A549 (cell line): ENCODE measurements around the gene AKT1S1. TPM values are rescaled to one million over a fixed set of nuclear protein-coding genes. Genes with fewer than 3 reads are reported as not detected.

Source experiments
- ATAC-seq, 2 experiments: fragments of 200-7000 bp in 1 of 2; fragments of >200 bp in 1 of 2; cut with Nextera tagmentation in 1 of 2; cut with Tn5 transposase in 1 of 2; 3 replicates each; pipeline versions ENCODE4 v1.8.0 to v1.9.1; 2018 to 2020; ENCODE audit warnings: mild to moderate bottlenecking in 1 of 2, moderate library complexity in 1 of 2
- CTCF ChIA-PET: fragments of 300-600 bp; sonication (Branson Sonifier 250); formaldehyde crosslinking; extraction: SDS; loops from one replicate; lab custom pipeline; 2021; ENCODE audit warnings: antibody characterized with exemption, inconsistent platforms; lab: Yijun Ruan, JAX
- POLR2A ChIA-PET: fragments of 350-600 bp; formaldehyde crosslinking; extraction: SDS; loops from one replicate; lab custom pipeline; 2021; ENCODE audit warnings: antibody characterized with exemption, inconsistent platforms; lab: Yijun Ruan, JAX
- DNase-seq, 2 experiments: peaks; one replicate each; pipeline versions ENCODE4 v3.0.0 to v3.0.0-alpha.2; 2011 to 2016; ENCODE audit warnings: low read depth in 1 of 2, low spot score in 1 of 2
- FAIRE-seq: peaks from 2 replicates; lab custom pipeline; 2011; peaks lifted over from hg19 to GRCh38; lab: Jason Lieb, UNC
- H3K27ac ChIP-seq, 2 experiments: fragments of >200 bp; sonication (Bioruptor Twin); formaldehyde crosslinking; 3 replicates each; pipeline ENCODE4 v1.5.1; 2016 to 2017
- H3K4me1 ChIP-seq: fragments of >200 bp; sonication (Bioruptor Twin); formaldehyde crosslinking; 3 replicates; pipeline ENCODE4 v1.6.1; 2016
- H3K4me2 ChIP-seq: fragments of >200 bp; sonication (Bioruptor Twin); formaldehyde crosslinking; 3 replicates; pipeline ENCODE4 v1.6.1; 2016
- H3K4me3 ChIP-seq: fragments of >200 bp; sonication (Bioruptor Twin); formaldehyde crosslinking; 3 replicates; pipeline ENCODE4 v1.5.1; 2016
- H3K9me3 ChIP-seq: fragments of >200 bp; sonication (Bioruptor Twin); formaldehyde crosslinking; 3 replicates; pipeline ENCODE4 v1.6.1; 2016
- CBX2 ChIP-seq: fragments of 200-600 bp; sonication (generic); IDR thresholded peaks from 2 replicates; pipeline ENCODE4 v1.6.1; 2016; ENCODE audit warnings: low read depth, mild to moderate bottlenecking, borderline replicate concordance
- CBX8 ChIP-seq: fragments of 200-600 bp; sonication (generic); IDR thresholded peaks from 2 replicates; pipeline ENCODE4 v1.6.1; 2016
- CEBPB ChIP-seq, 2 experiments: fragments of >200 bp in 1 of 2; sonication (Bioruptor Twin) in 1 of 2; formaldehyde crosslinking in 1 of 2; IDR thresholded peaks; 2 replicates each; pipeline ENCODE4 v1.6.1; 2012 to 2016
- ELK1 ChIP-seq: fragments of 150-350 bp; IDR thresholded peaks from 2 replicates; pipeline ENCODE4 v1.6.1; 2014; ENCODE audit warnings: low read depth, mild to moderate bottlenecking, low read length
- FOSB ChIP-seq: fragments of 250-450 bp; sonication (Bioruptor Pico); IDR thresholded peaks from 2 replicates; pipeline ENCODE4 v1.5.0; 2020; ENCODE audit warnings: mild to moderate bottlenecking, moderate library complexity
- FOSL2 ChIP-seq, 2 experiments: fragments of 450-650 bp in 1 of 2; fragments of >200 bp in 1 of 2; sonication (Bioruptor Twin) in 1 of 2; formaldehyde crosslinking; IDR thresholded peaks; 2 replicates each; pipeline versions ENCODE4 v1.5.0 to v1.6.1; 2016 to 2020; ENCODE audit warnings: mild to moderate bottlenecking in 1 of 2, moderate library complexity in 1 of 2
- HDAC2 ChIP-seq: fragments of 200-600 bp; sonication (generic); IDR thresholded peaks from 2 replicates; pipeline ENCODE4 v1.6.1; 2016
- HEYL ChIP-seq: fragments of 250-450 bp; sonication (Bioruptor Pico); IDR thresholded peaks from 2 replicates; pipeline ENCODE4 v1.8.0; 2021; ENCODE audit warnings: mild to moderate bottlenecking, moderate library complexity
- HOXA7 ChIP-seq: fragments of 250-450 bp; sonication (Bioruptor Pico); IDR thresholded peaks from 2 replicates; pipeline ENCODE4 v1.5.0; 2020; ENCODE audit warnings: mild to moderate bottlenecking, moderate library complexity
- HOXB13 ChIP-seq: fragments of 250-450 bp; sonication (Bioruptor Pico); IDR thresholded peaks from 2 replicates; pipeline ENCODE4 v1.5.0; 2020; ENCODE audit warnings: low read depth, mild to moderate bottlenecking, moderate library complexity
- HOXB5 ChIP-seq: fragments of 250-450 bp; sonication (Bioruptor Pico); IDR thresholded peaks from 2 replicates; pipeline ENCODE4 v1.5.0; 2020; ENCODE audit warnings: mild to moderate bottlenecking, moderate library complexity
- JUN ChIP-seq, 2 experiments: fragments of >200 bp; sonication (Bioruptor Twin); formaldehyde crosslinking; IDR thresholded peaks; 2 replicates in 1 of 2; 3 replicates in 1 of 2; pipeline ENCODE4 v1.6.1; 2016 to 2017
- MAFK ChIP-seq: fragments of 450-650 bp; IDR thresholded peaks from 2 replicates; pipeline ENCODE4 v1.6.1; 2014; ENCODE audit not compliant: partially characterized antibody
- MAX ChIP-seq: IDR thresholded peaks from 2 replicates; pipeline ENCODE4 v1.6.1; 2012
- MYC ChIP-seq: IDR thresholded peaks from 2 replicates; pipeline ENCODE4 v1.6.1; 2012; ENCODE audit warnings: mild to moderate bottlenecking, inconsistent platforms, low read length, improper control_type of control experiment, borderline replicate concordance
- PBX3 ChIP-seq: IDR thresholded peaks from 2 replicates; pipeline ENCODE4 v1.6.1; 2012
- PHF8 ChIP-seq: fragments of 200-600 bp; sonication (generic); IDR thresholded peaks from 2 replicates; pipeline ENCODE4 v1.6.1; 2016; ENCODE audit warnings: low read depth, mild to moderate bottlenecking, antibody characterized with exemption, moderate library complexity, borderline replicate concordance
- POLR2A ChIP-seq: IDR thresholded peaks from 2 replicates; pipeline ENCODE4 v1.6.1; 2012; ENCODE audit warnings: mild to moderate bottlenecking, low read length
- RARB ChIP-seq: fragments of 250-450 bp; sonication (Bioruptor Pico); IDR thresholded peaks from 2 replicates; pipeline ENCODE4 v1.8.0; 2021; ENCODE audit warnings: mild to moderate bottlenecking, moderate library complexity
- RFX5 ChIP-seq: fragments of 450-650 bp; IDR thresholded peaks from 2 replicates; pipeline ENCODE4 v1.7.1; 2014; ENCODE audit warnings: antibody characterized with exemption, mild to moderate bottlenecking, moderate library complexity
- RNF2 ChIP-seq: fragments of 200-600 bp; sonication (generic); IDR thresholded peaks from 2 replicates; pipeline ENCODE4 v1.6.1; 2016; ENCODE audit warnings: low read depth, mild to moderate bottlenecking, antibody characterized with exemption, moderate library complexity, borderline replicate concordance
- TFCP2L1 ChIP-seq: fragments of 250-450 bp; sonication (Bioruptor Pico); IDR thresholded peaks from 2 replicates; pipeline ENCODE4 v1.5.0; 2021; ENCODE audit warnings: mild to moderate bottlenecking
- USF2 ChIP-seq: fragments of 450-650 bp; IDR thresholded peaks from 2 replicates; pipeline ENCODE4 v1.6.1; 2014; ENCODE audit warnings: antibody characterized with exemption
- ZC3H11A ChIP-seq: fragments of 450-650 bp; IDR thresholded peaks from 2 replicates; pipeline ENCODE4 v1.6.1; 2014; ENCODE audit warnings: antibody characterized with exemption, mild to moderate bottlenecking
- ZFP36 ChIP-seq: fragments of 450-650 bp; IDR thresholded peaks from 2 replicates; pipeline ENCODE4 v1.6.1; 2014; ENCODE audit warnings: borderline replicate concordance; ENCODE audit not compliant: partially characterized antibody
- ZSCAN20 ChIP-seq: fragments of 250-450 bp; sonication (Bioruptor Pico); IDR thresholded peaks from 2 replicates; pipeline ENCODE4 v1.8.0; 2022; ENCODE audit warnings: mild to moderate bottlenecking, moderate library complexity
- WGBS: methylation state at CpG from one replicate; pipeline ENCODE4 v1.1.6; 2017; ENCODE audit errors: missing lambda C conversion rate; 5-methylcytosine and 5-hydroxymethylcytosine counted together
- polyA plus RNA-seq, 4 experiments: library from polyadenylated mRNA; depleted of rRNA in 3 of 4; stranded (reverse); fragments of >200 nt; fragmentation: RNase III in 1 of 4; extraction: RNeasy Plus Mini Kit Qiagen cat#74134 plus additional on column Dnase treatment in 1 of 4; gene quantifications; 2 replicates in 3 of 4; 3 replicates in 1 of 4; pipeline ENCODE4 v1.2.3, GENCODE V29; 2011 to 2017
- TF ChIP-seq, protein P1 (sequence below): IDR thresholded peaks from 2 replicates; pipeline ENCODE4 v1.6.1; 2012; ENCODE audit warnings: low read depth, borderline replicate concordance
- TF ChIP-seq, protein P2 (sequence below): fragments of >200 bp; sonication (Bioruptor Twin); formaldehyde crosslinking; IDR thresholded peaks from 3 replicates; pipeline ENCODE4 v1.6.1; 2016

The AKT1S1 gene
- polyA plus RNA-seq, 2 of the 4 experiments (the other 2 are of a cell fraction): 39.2 to 75.9 TPM

DNA sequence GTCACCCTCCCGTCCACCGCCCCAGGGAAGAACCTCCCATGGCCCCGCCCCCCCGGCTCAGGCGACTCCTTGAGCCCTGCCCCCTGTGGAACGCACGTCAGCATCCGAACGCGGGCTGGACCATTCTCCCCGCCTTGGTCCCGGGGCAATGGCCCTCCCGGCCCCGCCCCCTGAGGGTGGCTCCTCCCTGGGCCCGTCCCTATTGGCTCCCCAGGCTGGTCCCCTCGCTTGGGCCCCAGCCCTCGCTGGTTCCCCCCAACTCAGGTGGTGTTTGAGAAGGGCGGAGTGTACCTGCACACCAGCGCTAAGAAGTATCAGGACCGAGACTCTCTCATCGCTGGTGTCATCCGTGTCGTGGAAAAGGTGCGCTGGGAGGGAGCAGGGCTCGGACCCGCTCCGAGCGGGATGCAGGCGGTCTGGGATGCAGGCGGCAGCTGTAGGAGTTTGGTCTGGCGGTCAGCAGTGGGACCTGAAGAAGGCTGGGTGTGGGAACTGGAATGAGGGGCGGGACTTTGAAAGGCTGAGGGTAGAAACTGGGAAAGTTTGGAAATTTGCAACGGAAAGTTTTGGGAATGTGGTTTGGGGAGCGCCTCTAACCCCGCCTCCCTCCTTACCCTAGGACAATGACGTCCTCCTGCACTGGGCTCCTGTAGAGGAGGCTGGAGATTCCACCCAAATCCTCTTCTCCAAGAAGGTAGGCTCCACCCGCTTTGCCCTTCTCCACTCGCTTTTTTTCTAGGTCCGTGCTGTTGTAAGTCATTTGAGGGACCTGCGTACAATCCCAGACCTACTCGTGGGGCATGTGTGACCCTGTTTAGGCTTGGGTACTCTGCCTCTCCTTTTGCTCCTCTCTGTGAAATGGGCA, 956 bp upstream of the AKT1S1 start:
- no peak for FAIRE-seq
- ChIA-PET CTCF (interaction anchor here (1.7 kb wide), 1 partner anchor 12 kb away, joined by 7 read pairs; no protein-coding TSS in a partner anchor), POLR2A (interaction anchor here (0.7 to 2.6 kb wide), 6 partner anchors 10 to 202 kb away, joined by 3 to 36 read pairs (median 10); partner anchors contain the start of genes ATF5, MED25, NUP62 and PNKP)
- 8% methylated on average over 35 of the region's 41 CpGs for WGBS
- Histone ChIP-seq H3K4me2 (peak overlapping the region; percentile 90), H3K4me3 (peak overlapping the region; percentile 95), H3K9me3 (peaks cover 7% of the 10 kb centered on the region), H3K4me1 (peaks cover 21% of the 10 kb centered on the region), H3K27ac (peak overlapping the region; percentile 98 to 99)
- TF ChIP-seq HEYL: no peak
- no peak for TF ChIP-seq ZSCAN20 (CRISPR knock-in tag)
- TF ChIP-seq, protein P1, sequence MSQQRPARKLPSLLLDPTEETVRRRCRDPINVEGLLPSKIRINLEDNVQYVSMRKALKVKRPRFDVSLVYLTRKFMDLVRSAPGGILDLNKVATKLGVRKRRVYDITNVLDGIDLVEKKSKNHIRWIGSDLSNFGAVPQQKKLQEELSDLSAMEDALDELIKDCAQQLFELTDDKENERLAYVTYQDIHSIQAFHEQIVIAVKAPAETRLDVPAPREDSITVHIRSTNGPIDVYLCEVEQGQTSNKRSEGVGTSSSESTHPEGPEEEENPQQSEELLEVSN: peak; percentile 81; the same call in 1 of the 2 replicates
- TF ChIP-seq CBX8: no peak
- TF ChIP-seq RNF2: no peak
- TF ChIP-seq MAFK: no peak
- peak in 1 of 2 experiments; percentile 38; a peak in 1 of 5 replicates for TF ChIP-seq JUN (IDR thresholded peaks at IDR 0.05)
- TF ChIP-seq HOXA7 (CRISPR knock-in tag): 0 out of 2 replicates have a peak, but pooled peaks have one; percentile 32
- no peak for TF ChIP-seq CBX2
- no peak for TF ChIP-seq ZFP36
- TF ChIP-seq ZC3H11A: no peak
- TF ChIP-seq RARB (CRISPR knock-in tag): no peak
- ATAC-seq: peak; percentile 70 to 83
- peak; percentile 98 to 99 for DNase-seq

DNA sequence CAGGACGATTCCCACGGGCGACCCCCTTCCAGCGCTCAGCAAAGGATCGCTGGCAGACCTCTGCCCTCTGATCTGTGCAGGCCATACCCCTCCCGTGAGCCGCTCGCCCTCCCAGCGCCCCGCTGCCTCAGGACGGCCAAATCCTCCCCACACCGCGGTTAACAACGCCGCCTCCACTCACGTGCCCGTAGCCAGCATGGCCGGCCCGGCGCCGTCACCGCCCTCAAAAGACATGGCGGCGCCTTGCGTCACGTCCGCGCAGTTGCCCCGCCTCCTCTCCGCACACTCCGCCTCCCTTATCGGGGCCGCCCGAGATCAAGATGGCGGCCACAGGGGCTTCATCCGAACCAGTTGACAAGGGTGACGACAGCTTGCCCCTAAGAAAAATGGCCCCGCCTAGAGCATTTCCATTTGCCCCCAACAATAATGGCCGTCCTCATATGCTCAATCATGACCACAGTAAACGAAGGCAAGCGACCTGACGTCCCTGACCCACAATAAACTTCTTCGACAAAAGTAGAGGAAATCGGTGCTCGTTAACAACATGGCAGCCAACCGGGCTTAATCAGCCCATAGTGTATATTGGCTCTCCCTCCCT, 634 bp downstream of the AKT1S1 start:
- DNase-seq (peak; percentile 82 to 100), FAIRE-seq (peak; percentile 94), ATAC-seq (peak; percentile 54 to 74)
- peak overlapping the region; percentile 95 for H3K4me3 ChIP-seq
- WGBS: 1% methylated on average over 46 of the region's 46 CpGs
- H3K4me2 ChIP-seq: peak overlapping the region; percentile 90
- POLR2A ChIA-PET: interaction anchor here (0.7 to 2.6 kb wide), 13 partner anchors 8 to 259 kb away, joined by 3 to 36 read pairs (median 4); partner anchors contain the start of genes AP2A1, ATF5, NUP62 and PNKP
- CTCF ChIA-PET: interaction anchor here (1.3 to 1.7 kb wide), 2 partner anchors 14 to 63 kb away, joined by 3 to 7 read pairs; partner anchors contain the start of gene FUZ
- no peaks in the 10 kb centered on the region for H3K9me3 ChIP-seq
- H3K4me1 ChIP-seq: peaks cover 21% of the 10 kb centered on the region
- peak overlapping the region; percentile 98 to 99 for H3K27ac ChIP-seq
- TF ChIP-seq CBX2: no peak
- no peak for TF ChIP-seq FOSB (CRISPR knock-in tag)
- peak; percentile 70 for TF ChIP-seq MYC
- TF ChIP-seq PBX3: peak; percentile 9; the same call in 1 of the 2 replicates
- TF ChIP-seq MAX: peak; percentile 86
- TF ChIP-seq CBX8: no peak
- TF ChIP-seq HOXA7 (CRISPR knock-in tag): no peak
- TF ChIP-seq HOXB5 (CRISPR knock-in tag): peak; percentile 65; the same call in 1 of the 2 replicates
- TF ChIP-seq JUN (IDR thresholded peaks at IDR 0.05): peak; percentile 85 to 88
- TF ChIP-seq FOSL2 (IDR thresholded peaks at IDR 0.05): no peak
- 0 out of 2 replicates have a peak, but pooled peaks have one; percentile 18 for TF ChIP-seq FOSL2 (CRISPR knock-in tag; IDR thresholded peaks at IDR 0.05)
- TF ChIP-seq ELK1: no peak
- TF ChIP-seq RFX5: 0 out of 2 replicates have a peak, but pooled peaks have one; percentile 13
- no peak for TF ChIP-seq MAFK
- TF ChIP-seq USF2: peak; percentile 72
- TF ChIP-seq CEBPB (IDR thresholded peaks at IDR 0.05): peak; percentile 18 to 61; a peak in 3 of 4 replicates
- 0 out of 2 replicates have a peak, but pooled peaks have one; percentile 34 for TF ChIP-seq TFCP2L1
- TF ChIP-seq HDAC2: no peak
- TF ChIP-seq PHF8: no peak
- TF ChIP-seq, protein P2, sequence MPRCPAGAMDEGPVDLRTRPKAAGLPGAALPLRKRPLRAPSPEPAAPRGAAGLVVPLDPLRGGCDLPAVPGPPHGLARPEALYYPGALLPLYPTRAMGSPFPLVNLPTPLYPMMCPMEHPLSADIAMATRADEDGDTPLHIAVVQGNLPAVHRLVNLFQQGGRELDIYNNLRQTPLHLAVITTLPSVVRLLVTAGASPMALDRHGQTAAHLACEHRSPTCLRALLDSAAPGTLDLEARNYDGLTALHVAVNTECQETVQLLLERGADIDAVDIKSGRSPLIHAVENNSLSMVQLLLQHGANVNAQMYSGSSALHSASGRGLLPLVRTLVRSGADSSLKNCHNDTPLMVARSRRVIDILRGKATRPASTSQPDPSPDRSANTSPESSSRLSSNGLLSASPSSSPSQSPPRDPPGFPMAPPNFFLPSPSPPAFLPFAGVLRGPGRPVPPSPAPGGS: no peak; the same call in 2 of the 3 replicates
- TF ChIP-seq HOXB13 (CRISPR knock-in tag): peak; percentile 80; the same call in 1 of the 2 replicates
- no peak for TF ChIP-seq ZC3H11A
- peak; percentile 73 for TF ChIP-seq POLR2A
